Caco-2 (cell line): ENCODE measurements around the gene HSD3B7. TPM values are rescaled to one million over a fixed set of nuclear protein-coding genes. Genes with fewer than 3 reads are reported as not detected.

Source experiments
- BruUV-seq: library from RNA; stranded (reverse); fragments of 400-500 nt; replicated peaks from 2 replicates; lab custom pipeline; 2021; lab: Mats Ljungman, UMichigan
- CTCF ChIA-PET: fragments of 300-600 bp; sonication (Branson Sonifier 250); formaldehyde crosslinking; loops from one replicate; lab custom pipeline; 2022; ENCODE audit warnings: antibody characterized with exemption; lab: Charles Lee
- POLR2A ChIA-PET: fragments of 300-600 bp; sonication (Branson Sonifier 250); formaldehyde crosslinking; loops from one replicate; lab custom pipeline; 2022; ENCODE audit warnings: antibody characterized with exemption; lab: Charles Lee
- DNase-seq, 2 experiments: peaks; one replicate each; pipeline versions ENCODE4 v3.0.0 to v3.0.0-alpha.2; 2020 to 2022
- H3K27me3 ChIP-seq: replicated peaks from 2 replicates; pipeline ENCODE4 v1.6.0; 2011; ENCODE audit warnings: low read length; ENCODE audit not compliant: control insufficient read depth, insufficient read depth
- H3K36me3 ChIP-seq: 2 replicates; pipeline ENCODE4 v1.5.1; 2011; ENCODE audit warnings: low read length; ENCODE audit not compliant: control insufficient read depth, insufficient read depth
- H3K4me1 ChIP-seq: fragments of 250-450 bp; sonication (Bioruptor Pico); 2 replicates; pipeline ENCODE4 v1.5.1; 2020; ENCODE audit warnings: mild to moderate bottlenecking
- H3K4me3 ChIP-seq: 2 replicates; pipeline ENCODE4 v1.5.1; 2011; ENCODE audit warnings: low read depth, mild to moderate bottlenecking, control low read depth, low read length
- H3K9me3 ChIP-seq: fragments of 250-450 bp; sonication (Bioruptor Pico); 2 replicates; pipeline ENCODE4 v1.5.1; 2020; ENCODE audit warnings: mild to moderate bottlenecking, moderate library complexity
- H3K27ac Mint-ChIP-seq: one replicate; pipeline ENCODE4 v1.8.0; 2022; ENCODE audit warnings: mixed read lengths; ENCODE audit not compliant: unreplicated experiment
- H3K27me3 Mint-ChIP-seq: one replicate; pipeline ENCODE4 v1.8.0; 2022; ENCODE audit warnings: mixed read lengths; ENCODE audit not compliant: insufficient read depth, unreplicated experiment
- H3K36me3 Mint-ChIP-seq: one replicate; pipeline ENCODE4 v1.8.0; 2022; ENCODE audit warnings: mild to moderate bottlenecking, mixed read lengths; ENCODE audit not compliant: insufficient read depth, unreplicated experiment
- H3K4me1 Mint-ChIP-seq: one replicate; pipeline ENCODE4 v1.8.0; 2022; ENCODE audit warnings: low read depth, mixed read lengths; ENCODE audit not compliant: unreplicated experiment
- H3K4me3 Mint-ChIP-seq: one replicate; pipeline ENCODE4 v1.8.0; 2022; ENCODE audit warnings: mild to moderate bottlenecking, moderate library complexity, mixed read lengths; ENCODE audit not compliant: unreplicated experiment
- H3K9me3 Mint-ChIP-seq: one replicate; pipeline ENCODE4 v1.8.0; 2022; ENCODE audit warnings: mixed read lengths; ENCODE audit not compliant: unreplicated experiment
- intact Hi-C: fragments of 100-400 bp; cut with micrococcal nuclease; formaldehyde crosslinking; loops from one replicate; pipeline ENCODE4 v1.10.0; 2022; ENCODE audit not compliant: unreplicated experiment
- total RNA-seq: library from RNA; stranded (reverse); gene quantifications from 2 replicates; pipeline ENCODE4 v1.2.3, GENCODE V29; 2022
- TF ChIP-seq, protein P1 (sequence below), 2 experiments: fragments of 200-600 bp in 1 of 2; IDR thresholded peaks; 1 replicate in 1 of 2; 2 replicates in 1 of 2; pipeline versions ENCODE4 v1.5.1 to v1.8.0; 2011 to 2022; ENCODE audit warnings: antibody characterized with exemption in 1 of 2, control low read depth in 1 of 2, inconsistent platforms in 1 of 2, low read depth in 1 of 2, low read length in 1 of 2, mild to moderate bottlenecking in 1 of 2, moderate library complexity in 1 of 2; ENCODE audit not compliant: insufficient read depth in 1 of 2, severe bottlenecking in 1 of 2, unreplicated experiment in 1 of 2

The HSD3B7 gene
- total RNA-seq, 1 experiment from 2014 or later = 2.4 TPM

DNA sequence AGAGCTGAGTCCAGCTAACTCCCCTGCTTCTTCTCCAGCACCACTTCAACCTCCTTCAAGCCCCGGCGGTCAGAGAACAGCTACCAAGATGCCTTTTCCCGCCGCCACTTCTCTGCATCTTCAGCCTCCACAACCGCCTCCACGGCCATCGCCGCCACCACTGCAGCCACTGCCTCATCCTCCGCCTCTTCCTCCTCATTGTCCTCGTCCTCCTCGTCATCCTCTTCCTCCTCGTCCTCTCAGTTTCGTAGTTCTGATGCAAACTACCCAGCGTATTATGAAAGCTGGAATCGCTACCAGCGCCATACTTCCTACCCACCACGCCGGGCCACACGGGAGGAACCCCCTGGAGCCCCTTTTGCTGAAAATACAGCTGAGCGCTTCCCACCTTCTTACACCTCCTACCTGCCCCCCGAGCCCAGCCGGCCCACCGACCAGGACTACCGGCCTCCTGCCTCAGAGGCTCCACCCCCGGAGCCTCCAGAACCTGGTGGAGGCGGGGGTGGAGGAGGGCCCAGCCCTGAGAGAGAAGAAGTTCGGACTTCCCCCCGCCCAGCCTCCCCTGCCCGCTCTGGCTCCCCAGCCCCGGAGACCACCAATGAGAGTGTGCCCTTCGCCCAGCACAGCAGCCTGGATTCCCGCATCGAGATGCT, 20.3 kb upstream of the HSD3B7 start:
- peaks cover 8% of the 10 kb centered on the region; the same call in 1 of the 2 replicates for H3K36me3 ChIP-seq
- ChIA-PET POLR2A (no interaction called here), CTCF (no interaction called here)
- Mint-ChIP-seq H3K27me3 (no peaks in the 10 kb centered on the region), H3K4me1 (peaks cover 3% of the 10 kb centered on the region), H3K9me3 (no peaks in the 10 kb centered on the region), H3K36me3 (peaks cover 79% of the 10 kb centered on the region), H3K4me3 (no peak overlapping the region), H3K27ac (no peak overlapping the region)
- no peaks in the 10 kb centered on the region for H3K27me3 ChIP-seq
- TF ChIP-seq, protein P1, sequence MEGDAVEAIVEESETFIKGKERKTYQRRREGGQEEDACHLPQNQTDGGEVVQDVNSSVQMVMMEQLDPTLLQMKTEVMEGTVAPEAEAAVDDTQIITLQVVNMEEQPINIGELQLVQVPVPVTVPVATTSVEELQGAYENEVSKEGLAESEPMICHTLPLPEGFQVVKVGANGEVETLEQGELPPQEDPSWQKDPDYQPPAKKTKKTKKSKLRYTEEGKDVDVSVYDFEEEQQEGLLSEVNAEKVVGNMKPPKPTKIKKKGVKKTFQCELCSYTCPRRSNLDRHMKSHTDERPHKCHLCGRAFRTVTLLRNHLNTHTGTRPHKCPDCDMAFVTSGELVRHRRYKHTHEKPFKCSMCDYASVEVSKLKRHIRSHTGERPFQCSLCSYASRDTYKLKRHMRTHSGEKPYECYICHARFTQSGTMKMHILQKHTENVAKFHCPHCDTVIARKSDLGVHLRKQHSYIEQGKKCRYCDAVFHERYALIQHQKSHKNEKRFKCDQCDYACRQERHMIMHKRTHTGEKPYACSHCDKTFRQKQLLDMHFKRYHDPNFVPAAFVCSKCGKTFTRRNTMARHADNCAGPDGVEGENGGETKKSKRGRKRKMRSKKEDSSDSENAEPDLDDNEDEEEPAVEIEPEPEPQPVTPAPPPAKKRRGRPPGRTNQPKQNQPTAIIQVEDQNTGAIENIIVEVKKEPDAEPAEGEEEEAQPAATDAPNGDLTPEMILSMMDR (IDR thresholded peaks at IDR 0.05; ENCODE audit: insufficient read depth in 1 of 2, low read depth in 1 of 2, low read length in 1 of 2, severe bottlenecking in 1 of 2, unreplicated experiment in 1 of 2) = no peak
- intact Hi-C loops = no loop called here
- H3K9me3 ChIP-seq = no peaks in the 10 kb centered on the region
- H3K4me1 ChIP-seq = no peaks in the 10 kb centered on the region
- no TSS peak for BruUV-seq
- no peak overlapping the region for H3K4me3 ChIP-seq
- DNase-seq = no peak

DNA sequence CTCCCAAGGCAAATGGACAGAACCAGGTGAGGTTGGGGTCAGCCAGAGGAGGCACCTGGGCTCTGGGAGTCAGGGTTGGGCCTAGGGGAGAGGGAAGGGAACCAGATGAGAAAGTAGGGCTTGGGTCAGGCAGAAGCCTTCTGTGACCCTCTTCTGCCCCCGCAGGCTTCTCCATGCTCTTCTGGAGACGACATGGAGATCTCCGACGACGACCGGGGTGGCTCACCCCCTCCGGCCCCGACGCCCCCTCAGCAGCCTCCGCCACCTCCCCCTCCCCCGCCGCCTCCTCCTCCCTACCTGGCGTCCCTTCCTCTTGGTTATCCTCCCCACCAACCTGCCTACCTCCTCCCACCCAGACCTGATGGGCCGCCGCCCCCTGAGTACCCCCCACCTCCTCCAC, 19.6 kb upstream of the HSD3B7 start:
- no peaks in the 10 kb centered on the region for H3K9me3 Mint-ChIP-seq
- ChIA-PET CTCF (interaction anchor here (0.6 kb wide), 1 partner anchor 51 kb away, joined by 3 read pairs; no protein-coding TSS in a partner anchor), POLR2A (no interaction called here)
- H3K36me3 ChIP-seq = peaks cover 8% of the 10 kb centered on the region
- H3K27me3 Mint-ChIP-seq = no peaks in the 10 kb centered on the region
- H3K4me1 Mint-ChIP-seq = no peaks in the 10 kb centered on the region
- H3K4me3 Mint-ChIP-seq = no peak overlapping the region
- no peaks in the 10 kb centered on the region for H3K4me1 ChIP-seq
- intact Hi-C loops = no loop called here
- BruUV-seq = no TSS peak
- no peak overlapping the region for H3K27ac Mint-ChIP-seq
- no peaks in the 10 kb centered on the region for H3K9me3 ChIP-seq
- H3K27me3 ChIP-seq = no peaks in the 10 kb centered on the region
- TF ChIP-seq, protein P1 (IDR thresholded peaks at IDR 0.05; ENCODE audit: insufficient read depth in 1 of 2, low read depth in 1 of 2, low read length in 1 of 2, severe bottlenecking in 1 of 2, unreplicated experiment in 1 of 2) = no peak
- H3K36me3 Mint-ChIP-seq = peaks cover 79% of the 10 kb centered on the region
- no peak overlapping the region for H3K4me3 ChIP-seq
- no peak for DNase-seq

DNA sequence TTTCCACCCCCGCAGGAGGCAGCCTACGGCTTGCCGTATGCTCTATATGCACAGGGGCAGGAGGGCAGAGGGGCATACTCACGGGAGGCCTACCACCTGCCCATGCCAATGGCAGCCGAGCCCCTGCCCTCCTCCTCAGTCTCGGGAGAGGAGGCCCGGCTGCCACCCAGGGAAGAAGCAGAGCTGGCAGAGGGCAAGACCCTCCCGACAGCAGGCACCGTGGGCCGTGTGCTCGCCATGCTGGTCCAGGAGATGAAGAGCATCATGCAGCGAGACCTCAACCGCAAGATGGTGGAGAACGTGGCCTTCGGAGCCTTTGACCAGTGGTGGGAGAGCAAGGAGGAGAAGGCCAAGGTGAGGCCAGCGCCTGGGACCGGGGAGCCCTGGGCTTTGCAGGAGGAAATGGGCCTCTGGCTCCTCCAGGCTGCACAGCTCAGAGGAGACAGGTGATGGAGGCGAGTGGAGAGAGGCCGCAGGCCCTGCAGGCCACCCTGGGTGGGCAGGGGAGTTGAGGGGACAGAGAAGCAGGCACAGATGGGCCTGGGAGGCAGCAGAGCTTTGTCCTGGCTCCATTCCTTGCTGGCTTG, 18.9 kb upstream of the HSD3B7 start:
- Histone ChIP-seq H3K36me3 (peaks cover 7% of the 10 kb centered on the region), H3K4me3 (no peak overlapping the region), H3K9me3 (no peaks in the 10 kb centered on the region), H3K27me3 (no peaks in the 10 kb centered on the region), H3K4me1 (no peaks in the 10 kb centered on the region)
- no TSS peak for BruUV-seq
- POLR2A ChIA-PET = no interaction called here
- H3K4me3 Mint-ChIP-seq = no peak overlapping the region
- no peak overlapping the region for H3K27ac Mint-ChIP-seq
- peaks cover 79% of the 10 kb centered on the region for H3K36me3 Mint-ChIP-seq
- CTCF ChIA-PET = no interaction called here
- TF ChIP-seq, protein P1 (IDR thresholded peaks at IDR 0.05; ENCODE audit: insufficient read depth in 1 of 2, low read depth in 1 of 2, low read length in 1 of 2, severe bottlenecking in 1 of 2, unreplicated experiment in 1 of 2) = no peak
- intact Hi-C loops = no loop called here
- DNase-seq = no peak
- H3K27me3 Mint-ChIP-seq = no peaks in the 10 kb centered on the region
- H3K4me1 Mint-ChIP-seq = no peaks in the 10 kb centered on the region
- no peaks in the 10 kb centered on the region for H3K9me3 Mint-ChIP-seq
